Activated T-cell treated with anti-CD3 and anti-CD28 coated beads for 4 hours (primary cell): ENCODE results near the gene CLTA.
A peak's percentile ranks its signal among the peaks of the same experiment; 100 is the strongest.
"Not testable (repeated sequence)": the region's sequence is repeated elsewhere in the genome, so short reads cannot be mapped to it uniquely, and the experiment has no call there.

Source experiments
- DNase-seq: peaks from one replicate; pipeline ENCODE4 v3.0.0-alpha.2; 2020

The CLTA gene

DNA sequence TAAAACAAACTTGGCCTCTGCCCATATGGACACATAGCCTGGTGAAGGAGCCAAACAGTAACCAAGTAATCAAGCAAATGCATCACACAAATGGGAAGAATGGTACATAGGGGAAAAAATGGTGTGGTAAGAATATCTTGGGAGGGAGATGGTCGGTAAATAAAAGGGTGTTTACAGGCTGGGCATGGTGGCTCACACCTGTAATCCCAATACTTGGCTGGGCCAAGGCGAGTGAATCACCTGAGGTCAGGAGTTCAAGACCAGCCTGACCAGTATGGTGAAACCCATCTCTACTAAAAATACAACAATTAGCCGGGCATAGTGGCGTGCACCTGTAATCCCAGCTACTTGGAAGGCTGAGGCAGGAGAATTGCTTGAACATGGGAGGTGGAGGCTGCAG is 31.2 kb upstream of the CLTA start:
- not testable (repeated sequence) for DNase-seq

GRCh38 chr9:36160126-36160525 is 30.6 kb upstream of the CLTA start:
- not testable (repeated sequence) for DNase-seq

DNA sequence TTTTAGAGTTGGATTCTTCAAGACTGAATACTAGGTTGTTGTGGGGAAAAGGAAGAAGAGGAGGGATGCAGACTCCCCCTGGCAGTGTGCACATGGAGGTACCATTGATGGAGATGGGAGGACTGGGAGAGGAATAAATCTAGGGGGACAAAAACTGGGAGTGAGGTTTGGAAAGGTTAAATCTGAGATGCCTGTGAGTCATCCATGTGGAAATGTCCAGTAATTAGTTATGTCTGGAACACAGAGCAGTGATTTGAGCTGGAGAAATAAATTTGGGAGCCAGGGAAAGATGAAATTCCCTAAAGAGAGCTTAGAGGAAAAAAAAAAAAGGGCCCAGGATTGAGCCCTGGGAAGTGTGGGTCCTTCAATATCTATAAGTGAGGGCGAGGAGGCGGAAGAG is 29.5 kb upstream of the CLTA start:
- no peak for DNase-seq

DNA sequence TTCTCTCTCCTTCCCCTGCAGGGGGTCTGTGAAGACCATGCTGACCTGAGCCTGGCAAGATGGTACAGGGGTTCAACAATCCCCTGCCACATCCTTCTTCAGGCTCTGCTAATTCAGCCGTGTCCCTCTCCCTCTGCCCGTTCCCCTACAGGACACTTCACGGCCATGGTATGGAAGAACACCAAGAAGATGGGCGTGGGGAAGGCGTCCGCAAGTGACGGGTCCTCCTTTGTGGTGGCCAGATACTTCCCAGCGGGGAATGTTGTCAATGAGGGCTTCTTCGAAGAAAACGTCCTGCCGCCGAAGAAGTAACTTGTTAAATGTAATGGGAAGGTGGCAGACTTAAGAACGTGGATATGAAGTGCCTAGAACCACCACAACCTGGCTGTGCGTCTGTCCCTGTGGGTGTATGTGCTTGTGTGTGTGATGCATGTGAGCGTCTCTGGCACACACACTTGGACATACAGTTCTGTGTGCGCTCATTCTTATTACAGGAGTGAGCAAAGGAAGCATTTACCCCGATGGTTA is 28.4 kb upstream of the CLTA start:
- DNase-seq: no peak

DNA sequence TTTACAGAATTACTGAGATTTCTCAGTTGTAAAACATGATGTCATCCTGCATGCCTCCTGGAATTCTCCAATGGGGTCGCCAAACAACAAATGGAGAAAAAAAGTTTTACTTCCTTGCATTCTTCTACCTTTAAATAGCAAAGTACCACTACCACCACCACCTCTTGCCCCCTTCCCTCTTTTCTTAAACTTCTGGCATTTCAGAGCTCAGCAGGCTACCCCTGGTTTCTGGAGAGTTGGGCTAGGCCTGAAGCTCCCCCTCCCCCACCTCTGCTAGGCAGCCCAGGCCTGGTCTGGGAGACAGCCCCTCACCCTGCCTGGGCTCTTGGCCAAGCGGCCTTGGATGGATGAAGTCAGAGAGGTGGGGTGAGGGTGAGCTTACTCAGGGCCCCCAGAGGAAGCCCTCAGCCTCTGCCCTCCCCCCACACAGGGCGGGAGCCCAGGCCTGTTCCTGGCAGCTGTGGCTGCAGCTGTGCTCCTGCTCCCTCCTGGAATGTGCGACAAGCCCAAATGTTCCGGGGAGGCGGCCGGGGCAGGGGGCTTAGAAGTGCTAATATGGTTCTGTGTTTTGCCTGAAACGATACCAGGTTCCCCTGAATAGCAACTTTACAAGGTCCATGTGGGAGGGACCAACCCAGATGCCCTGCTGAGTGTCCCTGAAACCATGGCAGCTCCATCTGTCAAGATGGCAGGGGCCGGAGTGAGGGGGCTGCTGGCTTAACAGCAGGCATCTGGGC is 27.5 kb upstream of the CLTA start:
- no peak for DNase-seq

DNA sequence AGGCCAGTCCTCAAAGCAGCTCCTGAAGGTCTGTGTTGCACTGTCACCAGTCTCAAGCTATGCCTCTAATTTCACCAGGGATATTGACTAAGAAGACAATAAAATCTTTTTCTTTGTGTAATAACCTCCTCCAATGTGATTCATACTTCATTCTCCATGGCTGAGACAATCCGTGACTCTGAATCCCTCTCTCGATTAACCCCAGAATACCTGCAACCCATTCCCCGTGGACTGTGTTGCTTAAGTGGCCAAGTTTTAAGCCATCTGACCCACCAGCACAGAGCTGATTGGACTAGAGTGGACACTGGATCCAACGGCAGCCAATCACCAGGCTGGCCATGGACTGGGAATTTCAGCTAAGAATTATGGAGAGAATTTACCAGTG is 26.9 kb upstream of the CLTA start:
- DNase-seq: no peak

GRCh38 chr9:36164372-36164771 is 26.3 kb upstream of the CLTA start:
- DNase-seq: no peak

GRCh38 chr9:36164989-36165388 is 25.7 kb upstream of the CLTA start:
- DNase-seq: no peak

GRCh38 chr9:36165826-36166167 is 24.9 kb upstream of the CLTA start:
- no peak for DNase-seq

GRCh38 chr9:36166168-36166927 is 24.4 kb upstream of the CLTA start:
- peak; percentile 74 for DNase-seq

GRCh38 chr9:36169166-36169565 is 21.6 kb upstream of the CLTA start, which contains the start of gene CCIN:
Gene CCIN (plus strand): TSS chr9:36169388. CDS start chr9:36169503, 115 bp downstream.
- DNase-seq: no peak

DNA sequence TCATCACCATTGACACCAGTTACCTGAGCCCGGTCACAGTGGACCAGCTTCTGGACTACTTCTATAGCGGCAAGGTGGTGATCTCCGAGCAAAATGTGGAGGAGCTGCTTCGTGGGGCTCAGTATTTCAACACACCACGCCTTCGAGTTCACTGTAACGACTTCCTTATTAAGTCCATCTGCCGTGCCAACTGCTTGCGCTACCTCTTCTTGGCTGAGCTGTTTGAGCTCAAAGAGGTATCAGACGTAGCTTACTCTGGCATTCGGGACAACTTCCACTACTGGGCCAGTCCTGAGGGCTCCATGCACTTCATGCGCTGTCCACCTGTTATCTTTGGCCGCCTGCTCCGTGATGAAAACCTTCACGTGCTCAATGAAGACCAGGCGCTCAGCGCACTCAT is 21.0 kb upstream of the CLTA start:
- no peak for DNase-seq

GRCh38 chr9:36170531-36170930 is 20.2 kb upstream of the CLTA start:
- no peak for DNase-seq

DNA sequence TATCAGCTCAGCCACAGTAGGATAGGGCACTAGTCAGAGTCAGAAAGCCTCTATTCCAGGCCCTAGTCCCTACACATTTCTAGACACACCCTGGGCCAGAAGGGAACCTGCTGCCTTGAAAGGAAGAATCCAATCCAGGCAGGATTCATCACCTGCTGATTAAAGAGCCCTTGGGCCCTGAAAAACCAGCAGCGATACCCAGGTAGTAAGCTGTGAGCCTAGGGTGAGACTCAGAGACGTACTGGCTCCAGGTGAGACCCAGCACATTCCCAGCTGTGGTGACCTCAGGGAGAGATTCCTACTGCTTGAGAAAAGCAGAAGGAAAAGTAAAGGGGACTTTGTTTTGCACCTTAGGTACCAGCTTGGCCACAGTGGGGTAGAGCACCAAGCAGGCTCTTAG is 16.9 kb upstream of the CLTA start:
- no peak for DNase-seq

- no peak for DNase-seq
Measured at GRCh38 chr9:36174271-36174670, 16.4 kb upstream of the CLTA start.

GRCh38 chr9:36174731-36175130 is 16.0 kb upstream of the CLTA start:
- no peak for DNase-seq

GRCh38 chr9:36175209-36175608 is 15.5 kb upstream of the CLTA start:
- not testable (repeated sequence) for DNase-seq

- not testable (repeated sequence) for DNase-seq
Measured at GRCh38 chr9:36176496-36176895, 14.2 kb upstream of the CLTA start.

- DNase-seq: no peak
Measured at GRCh38 chr9:36177571-36177970, 13.2 kb upstream of the CLTA start.

GRCh38 chr9:36180243-36180642 is 10.5 kb upstream of the CLTA start:
- not testable (repeated sequence) for DNase-seq

DNA sequence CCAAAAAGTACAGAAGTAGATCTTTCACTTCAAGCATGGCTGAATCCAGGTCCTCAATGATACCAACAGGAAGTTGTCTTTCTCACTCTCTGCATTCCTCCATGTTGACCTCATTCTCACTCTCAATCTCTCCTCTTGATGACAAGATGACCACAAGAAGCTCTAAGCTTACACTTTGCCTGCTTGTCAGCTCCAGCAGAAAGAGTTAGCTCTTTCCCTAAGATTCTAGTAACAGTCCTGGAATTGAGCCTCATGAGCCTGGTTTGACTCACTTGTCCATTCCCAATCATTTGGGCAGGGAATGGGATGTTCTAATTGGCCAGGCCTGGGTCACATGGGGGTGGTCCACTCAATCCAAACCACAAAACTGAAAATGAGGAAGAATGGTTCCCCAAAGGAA is 3.3 kb upstream of the CLTA start:
- DNase-seq: no peak

DNA sequence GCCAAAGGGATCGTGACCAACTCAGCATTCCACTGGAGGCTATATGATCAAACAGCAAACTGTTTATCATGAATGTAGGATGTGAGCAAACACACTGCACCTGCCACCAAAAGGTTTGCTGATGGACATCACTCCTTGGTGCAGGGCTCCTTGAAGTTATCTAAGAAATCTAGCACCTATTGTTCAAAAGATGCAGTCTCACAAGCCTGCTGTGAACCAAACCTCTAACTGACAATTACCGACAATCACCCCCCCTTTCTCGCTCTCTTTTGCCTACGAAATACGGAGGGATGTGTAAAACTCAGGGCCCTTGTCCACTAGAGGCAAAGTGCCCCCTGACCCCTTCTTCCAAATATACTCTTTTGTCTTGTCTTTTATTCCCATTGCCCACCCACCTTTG is 2.5 kb upstream of the CLTA start:
- DNase-seq: no peak

- no peak for DNase-seq
Measured at GRCh38 chr9:36189976-36190375, 745 bp upstream of the CLTA start.

DNA sequence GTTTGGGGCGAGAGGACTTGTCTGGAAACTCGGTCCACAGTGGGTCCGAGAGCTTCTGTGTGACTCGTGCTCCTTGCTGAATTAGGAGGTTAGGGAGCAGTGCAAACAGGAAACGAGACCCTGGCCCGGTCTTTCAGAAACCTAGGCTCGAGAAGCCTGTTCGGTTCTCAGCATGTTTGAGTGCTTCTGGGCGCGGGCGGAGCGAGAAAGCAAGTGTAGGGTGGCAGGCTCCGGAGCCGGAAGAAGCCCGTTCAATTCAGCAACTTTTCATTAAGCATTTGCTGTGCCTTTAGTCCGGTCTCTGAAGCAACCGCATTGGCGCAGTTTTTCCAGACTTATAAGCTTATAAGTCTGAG is 547 bp downstream of the CLTA start:
- peak; percentile 42 for DNase-seq

DNA sequence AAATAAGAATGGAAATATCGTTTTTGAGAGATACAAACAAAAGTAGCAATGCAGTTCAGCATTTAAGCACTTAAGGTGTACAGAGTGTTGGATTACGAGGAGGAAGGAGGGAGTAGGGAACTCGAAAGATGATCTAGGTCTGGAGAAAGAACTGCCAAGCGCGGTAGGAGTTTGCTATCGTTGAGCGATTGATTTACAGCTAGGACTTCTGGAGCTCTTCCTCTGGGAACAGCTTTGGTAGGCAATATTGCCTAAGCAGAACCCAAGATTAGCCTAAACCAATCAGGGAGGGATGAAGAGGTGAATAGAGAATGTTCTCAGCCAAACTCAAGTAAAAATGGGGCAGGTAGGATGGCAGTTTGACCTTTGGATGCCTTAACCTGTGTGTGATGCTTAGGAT is 965 bp downstream of the CLTA start:
- no peak for DNase-seq
